Gastroesophageal sphincter (tissue), 4 donors: ENCODE data around the gene CUX1. TPM values are rescaled to one million over a fixed set of nuclear protein-coding genes. Genes with fewer than 3 reads are reported as not detected.
"Not testable (repeated sequence)": the region's sequence is repeated elsewhere in the genome, so short reads cannot be mapped to it uniquely, and the experiment has no call there.

Experiments used
- ATAC-seq: fragments of 150-250 bp; one replicate; pipeline ENCODE4 v1.9.1; 2016; ENCODE audit warnings: mild to moderate bottlenecking, moderate library complexity
- H3K27ac ChIP-seq, 4 donors: fragments of 200-600 bp; sonication (generic) in 3 of 4; 1 replicate in 3 of 4; 2 replicates in 1 of 4; pipeline ENCODE4 v1.5.1; 2016 to 2019
- H3K27me3 ChIP-seq: fragments of 200-600 bp; sonication (generic); one replicate; pipeline ENCODE4 v1.5.1; 2019
- H3K36me3 ChIP-seq, 2 donors: fragments of 200-600 bp; sonication (generic); one replicate each; pipeline ENCODE4 v1.5.1; 2019; ENCODE audit warnings: control low read depth in 1 of 2
- H3K4me1 ChIP-seq, 3 donors: fragments of 200-600 bp; sonication (generic); 1 replicate in 2 of 3; 2 replicates in 1 of 3; pipeline ENCODE4 v1.5.1; 2016 to 2019; ENCODE audit warnings: control low read depth in 2 of 3
- H3K4me3 ChIP-seq, 2 donors: fragments of 200-600 bp; sonication (generic); one replicate each; pipeline ENCODE4 v1.5.1; 2019; ENCODE audit warnings: mild to moderate bottlenecking in 1 of 2, moderate library complexity in 1 of 2
- H3K9me3 ChIP-seq, 3 donors: fragments of 200-600 bp; sonication (generic); one replicate each; pipeline ENCODE4 v1.5.1; 2017 to 2019; ENCODE audit warnings: control low read depth in 2 of 3
- EP300 ChIP-seq: sonication (generic); formaldehyde crosslinking; IDR thresholded peaks from one replicate; pipeline ENCODE4 v1.6.1; 2017; ENCODE audit warnings: antibody characterized with exemption, mild to moderate bottlenecking
- POLR2A ChIP-seq, 2 donors: fragments of 450-650 bp; IDR thresholded peaks; one replicate each; pipeline ENCODE4 v1.6.1; 2017; ENCODE audit warnings: antibody characterized with exemption in 2 of 2, mild to moderate bottlenecking in 2 of 2, moderate library complexity in 1 of 2
- POLR2AphosphoS5 ChIP-seq: sonication (generic); formaldehyde crosslinking; IDR thresholded peaks from one replicate; pipeline ENCODE4 v1.6.1; 2017; ENCODE audit warnings: antibody characterized with exemption
- WGBS, 2 donors: methylation state at CpG; one replicate each; pipeline ENCODE4 v1.1.5; 2018; ENCODE audit warnings: low coverage in 1 of 2; 5-methylcytosine and 5-hydroxymethylcytosine counted together
- total RNA-seq, 4 donors: library from RNA; depleted of rRNA; stranded (reverse); fragments of >200 nt; gene quantifications; one replicate each; pipeline ENCODE4 v1.1.0, GENCODE V29; 2016
- TF ChIP-seq, protein P1 (sequence below), 4 experiments: fragments of 200-600 bp in 2 of 4; fragments of 450-650 bp in 2 of 4; sonication (generic) in 1 of 4; IDR thresholded peaks; one replicate each; pipeline ENCODE4 v1.5.1; 2017 to 2019; ENCODE audit warnings: antibody characterized with exemption in 4 of 4, mild to moderate bottlenecking in 2 of 4, moderate library complexity in 2 of 4

CUX1 gene
- total RNA-seq, 4 donors from 2014 or later: 84.4 to 134 (median 110) TPM

DNA sequence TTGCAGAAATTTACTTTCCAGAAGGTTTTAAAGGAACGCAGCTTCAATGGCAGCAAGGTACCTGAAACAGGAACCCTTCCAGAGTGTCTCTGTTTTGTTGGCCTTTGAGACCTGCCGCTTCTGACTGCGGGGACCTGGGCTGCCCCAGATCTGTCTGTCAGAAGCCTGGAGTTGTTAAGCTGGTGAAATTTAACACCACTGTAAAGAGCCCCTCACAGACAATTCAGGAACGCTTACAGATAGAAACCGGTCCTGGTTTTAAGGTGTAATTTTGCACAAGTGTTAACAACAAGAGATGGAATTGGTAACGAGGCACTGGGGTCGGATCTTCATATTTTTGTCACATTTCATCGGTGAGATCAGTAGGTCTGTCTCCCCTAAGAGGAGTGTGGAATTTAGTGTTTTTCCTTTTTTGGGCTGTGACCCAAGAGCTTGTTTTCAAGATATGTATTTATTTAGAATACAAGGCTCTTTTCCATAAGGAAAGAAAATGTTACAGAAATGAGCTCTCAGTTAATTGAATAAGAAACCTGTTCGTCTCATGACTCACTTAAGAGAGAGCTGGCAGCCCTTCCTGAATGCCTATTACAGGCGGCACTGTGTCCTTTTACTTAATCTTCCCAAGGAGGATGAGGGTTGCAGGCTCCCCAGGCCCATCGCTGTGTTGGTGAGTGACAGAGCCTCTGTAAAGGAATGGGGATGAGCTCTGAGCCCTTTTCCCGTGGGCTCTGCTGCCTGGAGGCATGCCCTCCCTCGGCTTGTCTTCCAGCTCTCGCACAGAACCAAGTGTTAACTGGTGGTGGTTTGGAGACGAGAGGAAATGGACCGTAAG is 168.7 kb downstream of the CUX1 start:
- Histone ChIP-seq H3K36me3 (peaks cover 0 to 8% of the 10 kb centered on the region in 2 donors), H3K27ac (peak overlapping the region in 3 of 4 donors; percentile 18 to 45 (median 19)), H3K27me3 (no peaks in the 10 kb centered on the region), H3K9me3 (no peaks in the 10 kb centered on the region), H3K4me1 (peaks cover 0 to 35% (median 0%) of the 10 kb centered on the region in 3 donors), H3K4me3 (no peak overlapping the region)
- ATAC-seq: no peak
- TF ChIP-seq POLR2A (IDR thresholded peaks at IDR 0.05): no peak
- TF ChIP-seq EP300: no peak
- TF ChIP-seq, protein P1, sequence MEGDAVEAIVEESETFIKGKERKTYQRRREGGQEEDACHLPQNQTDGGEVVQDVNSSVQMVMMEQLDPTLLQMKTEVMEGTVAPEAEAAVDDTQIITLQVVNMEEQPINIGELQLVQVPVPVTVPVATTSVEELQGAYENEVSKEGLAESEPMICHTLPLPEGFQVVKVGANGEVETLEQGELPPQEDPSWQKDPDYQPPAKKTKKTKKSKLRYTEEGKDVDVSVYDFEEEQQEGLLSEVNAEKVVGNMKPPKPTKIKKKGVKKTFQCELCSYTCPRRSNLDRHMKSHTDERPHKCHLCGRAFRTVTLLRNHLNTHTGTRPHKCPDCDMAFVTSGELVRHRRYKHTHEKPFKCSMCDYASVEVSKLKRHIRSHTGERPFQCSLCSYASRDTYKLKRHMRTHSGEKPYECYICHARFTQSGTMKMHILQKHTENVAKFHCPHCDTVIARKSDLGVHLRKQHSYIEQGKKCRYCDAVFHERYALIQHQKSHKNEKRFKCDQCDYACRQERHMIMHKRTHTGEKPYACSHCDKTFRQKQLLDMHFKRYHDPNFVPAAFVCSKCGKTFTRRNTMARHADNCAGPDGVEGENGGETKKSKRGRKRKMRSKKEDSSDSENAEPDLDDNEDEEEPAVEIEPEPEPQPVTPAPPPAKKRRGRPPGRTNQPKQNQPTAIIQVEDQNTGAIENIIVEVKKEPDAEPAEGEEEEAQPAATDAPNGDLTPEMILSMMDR (IDR thresholded peaks at IDR 0.05): no peak
- no peak for TF ChIP-seq POLR2AphosphoS5
- WGBS, 2 donors: 48 to 49% methylated on average over 8 to 9 of the region's 16 CpGs

DNA sequence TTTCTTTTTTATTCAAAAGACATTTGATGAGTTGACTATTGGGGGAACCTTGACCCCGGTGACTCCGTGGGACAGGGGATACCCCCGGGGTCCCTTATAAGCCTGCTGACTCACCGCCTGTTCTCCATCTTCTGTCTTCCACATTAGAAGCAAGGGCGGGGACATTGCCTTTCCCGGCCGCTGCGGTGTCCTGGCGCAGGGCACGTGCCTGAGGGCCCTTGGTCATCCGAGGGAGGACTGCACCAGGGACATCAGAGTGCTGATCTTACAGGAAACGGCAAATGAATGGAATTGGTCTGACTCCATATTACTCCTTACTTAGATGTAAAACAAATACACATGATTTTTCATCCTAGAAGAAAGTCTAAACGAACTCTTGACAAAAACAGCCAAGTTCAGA is 170.1 kb downstream of the CUX1 start:
- Histone ChIP-seq H3K4me1 (peaks cover 0 to 35% (median 0%) of the 10 kb centered on the region in 3 donors), H3K27ac (no peak overlapping the region), H3K27me3 (no peaks in the 10 kb centered on the region), H3K9me3 (no peaks in the 10 kb centered on the region), H3K4me3 (no peak overlapping the region), H3K36me3 (peaks cover 0 to 8% of the 10 kb centered on the region in 2 donors)
- no peak for TF ChIP-seq EP300
- TF ChIP-seq POLR2A (IDR thresholded peaks at IDR 0.05): no peak
- no peak for TF ChIP-seq POLR2AphosphoS5
- TF ChIP-seq, protein P1 (IDR thresholded peaks at IDR 0.05): no peak
- WGBS, 2 donors: 92 to 94% methylated on average over 7 to 13 of the region's 13 CpGs
- no peak for ATAC-seq

DNA sequence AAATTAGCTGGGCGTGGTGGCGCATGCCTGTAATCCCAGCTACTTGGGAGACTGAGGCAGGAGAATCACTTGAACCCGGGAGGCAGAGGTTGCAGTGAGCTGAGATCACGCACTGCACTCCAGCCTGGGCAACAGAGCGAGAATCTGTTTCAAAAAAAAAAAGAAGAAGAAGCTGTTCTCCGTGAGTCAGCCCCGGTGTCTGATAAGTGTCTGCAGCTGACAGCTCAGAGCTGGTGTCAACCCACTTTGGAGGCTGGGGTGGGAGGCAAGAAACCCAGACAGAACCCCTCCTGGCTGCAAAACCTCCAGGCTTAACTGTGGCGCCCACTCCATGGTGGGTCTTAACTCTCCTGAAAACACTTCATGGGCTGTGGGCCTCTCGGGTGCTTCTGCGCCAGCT is 170.6 kb downstream of the CUX1 start:
- H3K4me1 ChIP-seq: peaks cover 0 to 35% (median 0%) of the 10 kb centered on the region in 3 donors
- not testable (repeated sequence) for H3K4me3 ChIP-seq, H3K27ac ChIP-seq, H3K9me3 ChIP-seq, H3K27me3 ChIP-seq, H3K36me3 ChIP-seq, ATAC-seq
- 78 to 90% methylated on average over 6 to 8 of the region's 10 CpGs for WGBS, 2 donors

DNA sequence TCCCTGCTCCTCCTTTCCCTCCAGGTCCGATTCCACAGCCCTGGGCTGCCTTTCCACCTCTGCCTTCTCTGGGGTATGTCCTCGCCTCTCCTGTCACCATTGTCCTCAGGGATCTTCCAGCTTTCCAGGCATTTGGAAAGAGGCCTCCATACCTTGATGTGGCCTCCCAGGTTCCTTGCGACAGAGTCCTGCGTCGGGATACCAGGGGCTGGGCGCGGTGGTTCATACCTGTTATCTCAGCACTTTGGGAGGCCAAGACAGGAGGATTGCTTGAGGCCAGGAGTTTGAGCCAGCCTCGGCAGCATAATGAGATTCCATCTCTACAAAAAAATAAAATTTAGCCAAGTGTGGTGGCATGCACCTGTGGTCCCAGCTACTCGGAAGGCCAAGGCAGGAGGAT is 171.1 kb downstream of the CUX1 start:
- TF ChIP-seq POLR2A (IDR thresholded peaks at IDR 0.05) (no peak), EP300 (no peak), POLR2AphosphoS5 (no peak)
- TF ChIP-seq, protein P1 (IDR thresholded peaks at IDR 0.05): no peak
- no peaks in the 10 kb centered on the region for H3K27me3 ChIP-seq

DNA sequence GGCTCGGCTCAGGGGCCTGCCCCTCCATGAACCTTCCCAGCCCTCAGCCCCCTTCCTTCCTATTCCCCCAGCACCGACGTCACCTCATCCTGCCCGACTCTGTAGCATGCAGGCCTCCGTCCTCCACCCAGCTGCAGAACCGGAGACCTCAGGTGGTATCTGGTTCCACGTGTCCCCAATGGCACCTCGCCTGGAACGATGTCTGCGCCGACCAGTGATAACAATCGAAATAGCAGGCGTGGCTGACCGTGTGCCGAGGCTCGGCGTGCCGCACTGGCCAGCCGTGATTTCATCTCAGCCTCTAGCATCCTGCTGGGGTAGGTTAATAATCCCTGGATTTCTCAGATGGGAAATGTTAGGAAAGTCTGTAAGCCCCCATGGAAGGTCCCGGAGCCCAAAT is 171.7 kb downstream of the CUX1 start:
- no peak overlapping the region for H3K4me3 ChIP-seq
- TF ChIP-seq POLR2AphosphoS5 (no peak), EP300 (no peak), POLR2A (IDR thresholded peaks at IDR 0.05) (no peak)
- TF ChIP-seq, protein P1 (IDR thresholded peaks at IDR 0.05): no peak
- no peak overlapping the region for H3K27ac ChIP-seq
- H3K36me3 ChIP-seq: peaks cover 0 to 8% of the 10 kb centered on the region in 2 donors
- peaks cover 0 to 35% (median 0%) of the 10 kb centered on the region in 3 donors for H3K4me1 ChIP-seq
- WGBS, 2 donors: 95 to 96% methylated on average over 4 of the region's 20 CpGs
- no peak for ATAC-seq
- no peaks in the 10 kb centered on the region for H3K27me3 ChIP-seq
- no peaks in the 10 kb centered on the region for H3K9me3 ChIP-seq

More for the DNA sequence above, 171.1 kb downstream of the CUX1 start:
- H3K4me1 ChIP-seq: peaks cover 0 to 35% (median 0%) of the 10 kb centered on the region in 3 donors
- no peak overlapping the region for H3K27ac ChIP-seq
- H3K36me3 ChIP-seq: peaks cover 0 to 8% of the 10 kb centered on the region in 2 donors
- no peak for ATAC-seq
- H3K9me3 ChIP-seq: no peaks in the 10 kb centered on the region
- no peak overlapping the region for H3K4me3 ChIP-seq
- 85 to 100% methylated on average over 2 to 4 of the region's 9 CpGs for WGBS, 2 donors
